Glutamatergic neuron (in vitro differentiated cells): ENCODE measurements around the gene PEX19. TPM values are rescaled to one million over a fixed set of nuclear protein-coding genes. Genes with fewer than 3 reads are reported as not detected.

Experiments used
- DNase-seq: peaks from one replicate; pipeline ENCODE4 v3.0.0; 2022
- H3K27ac Mint-ChIP-seq: one replicate; pipeline ENCODE4 v1.8.0; 2020; ENCODE audit warnings: mild to moderate bottlenecking, mixed read lengths, inconsistent platforms; ENCODE audit not compliant: unreplicated experiment
- H3K27me3 Mint-ChIP-seq: one replicate; pipeline ENCODE4 v1.8.0; 2020; ENCODE audit warnings: mild to moderate bottlenecking, moderate library complexity, mixed read lengths, inconsistent platforms; ENCODE audit not compliant: unreplicated experiment
- H3K36me3 Mint-ChIP-seq: one replicate; pipeline ENCODE4 v1.8.0; 2020; ENCODE audit warnings: mild to moderate bottlenecking, mixed read lengths, inconsistent platforms; ENCODE audit not compliant: unreplicated experiment
- H3K4me1 Mint-ChIP-seq: one replicate; pipeline ENCODE4 v1.8.0; 2020; ENCODE audit warnings: mild to moderate bottlenecking, low read depth, mixed read lengths, inconsistent platforms; ENCODE audit not compliant: unreplicated experiment
- H3K4me3 Mint-ChIP-seq: one replicate; pipeline ENCODE4 v1.8.0; 2020; ENCODE audit warnings: mild to moderate bottlenecking, mixed read lengths, inconsistent platforms; ENCODE audit not compliant: unreplicated experiment
- H3K9me3 Mint-ChIP-seq: one replicate; pipeline ENCODE4 v1.8.0; 2020; ENCODE audit warnings: mild to moderate bottlenecking, moderate library complexity, mixed read lengths, inconsistent platforms; ENCODE audit not compliant: unreplicated experiment
- CTCF ChIP-seq: fragments of 200-600 bp; sonication (generic); IDR thresholded peaks from one replicate; pipeline ENCODE4 v1.5.0; 2021; ENCODE audit not compliant: partially characterized antibody, unreplicated experiment
- total RNA-seq: library from RNA; stranded (reverse); fragmentation: NEBNext Ultra II Directional; extraction: Animal tissue kit (Norgen Biotek cat#: 25700); gene quantifications from one replicate; pipeline ENCODE4 v1.2.1, GENCODE V29; 2021; ENCODE audit not compliant: unreplicated experiment

The PEX19 gene
- total RNA-seq, 1 donor from 2014 or later = 48.8 TPM

GRCh38 chr1:160325252-160325651 is 40.3 kb upstream of the PEX19 start:
- H3K36me3 Mint-ChIP-seq = no peaks in the 10 kb centered on the region
- peaks cover 11% of the 10 kb centered on the region for H3K4me1 Mint-ChIP-seq
- H3K4me3 Mint-ChIP-seq = no peak overlapping the region
- no peaks in the 10 kb centered on the region for H3K27me3 Mint-ChIP-seq
- H3K9me3 Mint-ChIP-seq = no peaks in the 10 kb centered on the region
- H3K27ac Mint-ChIP-seq = peak overlapping the region; percentile 1
- TF ChIP-seq CTCF = no peak
- DNase-seq = no peak

- Mint-ChIP-seq H3K36me3 (no peaks in the 10 kb centered on the region), H3K27ac (no peak overlapping the region), H3K9me3 (no peaks in the 10 kb centered on the region), H3K4me3 (no peak overlapping the region), H3K4me1 (no peaks in the 10 kb centered on the region), H3K27me3 (no peaks in the 10 kb centered on the region)
- TF ChIP-seq CTCF = no peak
- no peak for DNase-seq
These were observed 37.9 kb upstream of the PEX19 start for GRCh38 chr1:160322831-160323230.

- peaks cover 17% of the 10 kb centered on the region for H3K36me3 Mint-ChIP-seq
- TF ChIP-seq CTCF = no peak
- H3K9me3 Mint-ChIP-seq = peaks cover 6% of the 10 kb centered on the region
- DNase-seq = no peak
- H3K27ac Mint-ChIP-seq = no peak overlapping the region
- H3K4me3 Mint-ChIP-seq = no peak overlapping the region
- H3K4me1 Mint-ChIP-seq = peaks cover 7% of the 10 kb centered on the region
- no peaks in the 10 kb centered on the region for H3K27me3 Mint-ChIP-seq
These were observed 30.4 kb upstream of the PEX19 start for GRCh38 chr1:160315359-160315758.

- no peaks in the 10 kb centered on the region for H3K27me3 Mint-ChIP-seq
- no peak overlapping the region for H3K27ac Mint-ChIP-seq
- H3K9me3 Mint-ChIP-seq = no peaks in the 10 kb centered on the region
- H3K36me3 Mint-ChIP-seq = peaks cover 4% of the 10 kb centered on the region
- no peak for DNase-seq
- peaks cover 16% of the 10 kb centered on the region for H3K4me1 Mint-ChIP-seq
- no peak for TF ChIP-seq CTCF
- no peak overlapping the region for H3K4me3 Mint-ChIP-seq
These were observed 24.6 kb upstream of the PEX19 start for GRCh38 chr1:160309571-160309970.

- Mint-ChIP-seq H3K4me3 (no peak overlapping the region), H3K9me3 (no peaks in the 10 kb centered on the region), H3K27ac (no peak overlapping the region), H3K27me3 (no peaks in the 10 kb centered on the region), H3K36me3 (peaks cover 4% of the 10 kb centered on the region), H3K4me1 (peaks cover 16% of the 10 kb centered on the region)
- TF ChIP-seq CTCF = no peak
- DNase-seq = no peak
These were observed 24.2 kb upstream of the PEX19 start for GRCh38 chr1:160309185-160309557.
